HEK293T (cell line): ENCODE results near the gene ZNF385B.

Source experiments
- CTBP1 ChIP-seq: fragments of 450-650 bp; IDR thresholded peaks from 2 replicates; pipeline ENCODE4 v1.6.1; 2016; ENCODE audit warnings: borderline replicate concordance
- ELF4 ChIP-seq: fragments of 450-650 bp; IDR thresholded peaks from 2 replicates; pipeline ENCODE4 v1.6.1; 2017; ENCODE audit warnings: antibody characterized with exemption
- FOXM1 ChIP-seq: fragments of 450-650 bp; IDR thresholded peaks from 2 replicates; pipeline ENCODE4 v1.6.1; 2017; ENCODE audit warnings: mild to moderate bottlenecking, borderline replicate concordance
- L3MBTL2 ChIP-seq: fragments of 450-650 bp; conservative IDR thresholded peaks from 2 replicates; pipeline ENCODE4 v1.6.1; 2016; ENCODE audit warnings: mild to moderate bottlenecking
- SP1 ChIP-seq: fragments of 450-650 bp; IDR thresholded peaks from 2 replicates; pipeline ENCODE4 v1.6.1; 2017
- SUZ12 ChIP-seq: fragments of 450-650 bp; IDR thresholded peaks from 2 replicates; pipeline ENCODE4 v1.6.1; 2016; ENCODE audit warnings: mild to moderate bottlenecking
- ZNF384 ChIP-seq: fragments of 450-650 bp; IDR thresholded peaks from 2 replicates; pipeline ENCODE4 v1.6.1; 2016

- TF ChIP-seq SP1 (no peak), CTBP1 (no peak), SUZ12 (no peak), FOXM1 (no peak), L3MBTL2 (no peak), ELF4 (no peak), ZNF384 (no peak)
Observed at GRCh38 chr2:179875864-179876263, 14.5 kb upstream of the ZNF385B start.
